ENCODE results near the gene CCDC154.
"Not testable (repeated sequence)": the region's sequence is repeated elsewhere in the genome, so short reads cannot be mapped to it uniquely, and the experiment has no call there.

CCDC154 gene

GRCh38 chr16:1443980-1444729, at the start of gene CCDC154:
CCDC154 (minus strand) TSS chr16:1444556; CDS start chr16:1444322, 234 bp downstream.
- DNase-seq (ENCODE audit: low read depth), result no peak

GRCh38 chr16:1493746-1494094, 49.4 kb upstream of the CCDC154 start:
- DNase-seq (ENCODE audit: low read depth), result no peak

GRCh38 chr16:1492923-1493745, 48.8 kb upstream of the CCDC154 start, which contains the start of gene TELO2:
TELO2 (plus strand) TSS chr16:1493360; CDS start chr16:1494282, 922 bp downstream.
- DNase-seq (ENCODE audit: low read depth), result peak; percentile 77

- DNase-seq (ENCODE audit: low read depth), result no peak
These were observed 47.9 kb upstream of the CCDC154 start for GRCh38 chr16:1492082-1492922.

- no peak for DNase-seq (ENCODE audit: low read depth)
These were observed 47.0 kb upstream of the CCDC154 start for GRCh38 chr16:1491327-1491726.

- no peak for DNase-seq (ENCODE audit: low read depth)
These were observed 44.7 kb upstream of the CCDC154 start for GRCh38 chr16:1489077-1489476.

GRCh38 chr16:1488619-1489018, 44.3 kb upstream of the CCDC154 start, which contains the start of gene PTX4:
PTX4 (minus strand) TSS chr16:1488944; CDS start chr16:1488909, 35 bp downstream.
- no peak for DNase-seq (ENCODE audit: low read depth)

GRCh38 chr16:1488054-1488601, 43.8 kb upstream of the CCDC154 start:
- no peak for DNase-seq (ENCODE audit: low read depth)

- no peak for DNase-seq (ENCODE audit: low read depth)
These were observed 43.2 kb upstream of the CCDC154 start for GRCh38 chr16:1487395-1488053.

- no peak for DNase-seq (ENCODE audit: low read depth)
These were observed 42.4 kb upstream of the CCDC154 start for GRCh38 chr16:1486551-1487390.

- DNase-seq (ENCODE audit: low read depth), result no peak
These were observed 41.6 kb upstream of the CCDC154 start for GRCh38 chr16:1485847-1486496.

- DNase-seq (ENCODE audit: low read depth), result no peak
These were observed 37.8 kb upstream of the CCDC154 start for GRCh38 chr16:1481906-1482835.

GRCh38 chr16:1478937-1479336, 34.6 kb upstream of the CCDC154 start:
- not testable (repeated sequence) for DNase-seq (ENCODE audit: low read depth)

GRCh38 chr16:1477033-1477432, 32.7 kb upstream of the CCDC154 start:
- DNase-seq (ENCODE audit: low read depth), result no peak

- DNase-seq (ENCODE audit: low read depth), result no peak
These were observed 31.3 kb upstream of the CCDC154 start for GRCh38 chr16:1475552-1476114.

- DNase-seq (ENCODE audit: low read depth), result peak; percentile 80
These were observed 30.6 kb upstream of the CCDC154 start, which contains the start of gene CLCN7 for GRCh38 chr16:1474796-1475551. CLCN7 (minus strand) TSS chr16:1475028; CDS start chr16:1474974, 54 bp downstream.

- no peak for DNase-seq (ENCODE audit: low read depth)
These were observed 29.9 kb upstream of the CCDC154 start for GRCh38 chr16:1474082-1474795.

All from stimulated activated CD8-positive, alpha-beta memory T cell treated with anti-CD3 and anti-CD28 coated beads, Interleukin-12 subunit alpha, Interleukin-12 subunit beta, amount 100 ng/mL, for 4 hours (primary cell).